Measurements from ENCODE around the gene THEM4.

Gene THEM4

DNA sequence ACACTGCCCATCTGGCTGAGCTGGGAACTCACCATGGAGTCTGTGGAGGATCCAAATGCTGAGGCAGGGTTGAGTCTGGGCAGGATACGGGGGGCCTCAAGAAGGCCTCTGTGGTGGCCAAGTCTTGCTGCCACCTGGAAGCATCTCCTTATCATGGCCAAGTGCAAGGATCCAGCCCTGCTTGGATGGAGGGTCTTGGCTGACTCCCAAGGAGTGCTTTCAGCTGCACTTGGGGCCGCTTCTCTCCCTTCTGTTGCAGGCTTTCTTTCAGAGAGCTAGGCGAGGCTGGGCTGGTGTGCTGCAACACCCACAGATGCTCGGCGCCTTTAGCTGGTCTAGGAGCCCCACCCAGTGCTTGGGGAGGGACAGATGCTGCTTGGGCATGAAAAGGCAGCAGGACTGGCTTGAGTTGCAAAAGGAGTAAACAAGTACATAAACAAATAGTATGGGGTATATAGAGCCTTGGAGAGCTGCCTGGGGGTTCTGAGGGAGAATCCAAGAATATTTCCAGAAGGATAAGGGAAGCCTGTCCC, 55.8 kb downstream of the THEM4 start, which contains the start of gene THEM5:
Gene THEM5, minus strand, starts transcription at position 302 of the 533 bp plus-strand sequence. Its CDS starts 147 bp downstream, at position 155.
- H3K36me3 ChIP-seq (ENCODE audit: insufficient read depth, low read length), result no peaks in the 10 kb centered on the region
- no peak within 1 kb of the TSS for H3K9ac ChIP-seq (ENCODE audit: low read depth, low read length)
- H3K4me1 ChIP-seq (ENCODE audit: insufficient read depth, low read length), result no peaks in the 10 kb centered on the region; the same call in 1 of the 2 replicates
- H3K9me3 ChIP-seq (ENCODE audit: control insufficient read depth, insufficient read depth, low read length), result no peaks in the 10 kb centered on the region

DNA sequence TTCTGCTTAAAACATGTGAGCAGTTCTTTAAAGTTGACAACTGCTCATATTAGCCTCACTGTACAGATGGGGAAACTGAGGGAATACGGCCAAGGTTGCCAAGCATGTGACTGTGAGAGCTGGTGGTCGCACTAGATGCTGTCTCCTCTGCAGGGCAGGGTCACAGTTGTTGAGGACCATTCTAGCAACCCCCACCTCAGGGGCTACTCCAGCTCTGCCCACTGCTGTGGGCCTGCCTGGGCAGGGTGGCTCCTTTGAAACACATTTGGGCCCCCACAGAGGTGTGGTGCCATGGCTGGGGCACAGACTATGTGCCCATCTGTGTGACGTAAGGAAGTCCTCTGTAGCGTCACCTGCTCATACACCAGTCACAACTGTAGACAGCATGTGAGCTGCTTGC, 56.6 kb downstream of the THEM4 start:
- no peaks in the 10 kb centered on the region; the same call in 1 of the 2 replicates for H3K4me1 ChIP-seq (ENCODE audit: insufficient read depth, low read length)
- no peaks in the 10 kb centered on the region for H3K9me3 ChIP-seq (ENCODE audit: control insufficient read depth, insufficient read depth, low read length)
- H3K36me3 ChIP-seq (ENCODE audit: insufficient read depth, low read length), result no peaks in the 10 kb centered on the region
- H3K9ac ChIP-seq (ENCODE audit: low read depth, low read length), result no peak overlapping the region

DNA sequence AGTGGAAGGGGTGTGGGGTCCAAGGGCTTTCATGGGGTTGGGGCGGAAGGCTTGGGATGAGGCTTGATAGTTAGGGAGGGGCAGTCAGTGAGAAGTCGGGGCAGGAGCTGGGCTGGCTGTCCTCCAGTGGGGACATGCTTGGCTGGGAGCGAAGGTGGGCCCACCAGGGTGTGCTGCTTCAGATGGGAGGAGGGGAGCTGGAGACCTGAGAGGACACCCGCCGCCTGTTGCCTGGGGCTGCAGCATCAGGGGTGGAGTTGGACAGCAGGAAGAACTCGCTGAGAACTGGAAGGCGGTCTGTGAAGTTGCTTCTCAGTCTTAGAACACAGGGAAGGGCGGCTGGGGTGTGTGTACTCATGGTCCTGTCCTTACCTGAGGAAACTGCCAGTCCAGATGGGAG, 57.4 kb downstream of the THEM4 start:
- H3K36me3 ChIP-seq (ENCODE audit: insufficient read depth, low read length), result no peaks in the 10 kb centered on the region
- peaks cover 3% of the 10 kb centered on the region; the same call in 1 of the 2 replicates for H3K4me1 ChIP-seq (ENCODE audit: insufficient read depth, low read length)
- no peak overlapping the region for H3K9ac ChIP-seq (ENCODE audit: low read depth, low read length)
- no peaks in the 10 kb centered on the region for H3K9me3 ChIP-seq (ENCODE audit: control insufficient read depth, insufficient read depth, low read length)

GRCh38 chr1:151849871-151850270, 59.4 kb downstream of the THEM4 start:
- no peak overlapping the region for H3K9ac ChIP-seq (ENCODE audit: low read depth, low read length)
- H3K36me3 ChIP-seq (ENCODE audit: insufficient read depth, low read length), result no peaks in the 10 kb centered on the region
- H3K9me3 ChIP-seq (ENCODE audit: control insufficient read depth, insufficient read depth, low read length), result no peaks in the 10 kb centered on the region

GRCh38 chr1:151849126-151849525, 60.2 kb downstream of the THEM4 start:
- no peak overlapping the region for H3K9ac ChIP-seq (ENCODE audit: low read depth, low read length)
- peaks cover 12% of the 10 kb centered on the region; the same call in 1 of the 2 replicates for H3K4me1 ChIP-seq (ENCODE audit: insufficient read depth, low read length)
- H3K36me3 ChIP-seq (ENCODE audit: insufficient read depth, low read length), result no peaks in the 10 kb centered on the region
- H3K9me3 ChIP-seq (ENCODE audit: control insufficient read depth, insufficient read depth, low read length), result no peaks in the 10 kb centered on the region

More at GRCh38 chr1:151849871-151850270, 59.4 kb downstream of the THEM4 start:
- peaks cover 12% of the 10 kb centered on the region; the same call in 1 of the 2 replicates for H3K4me1 ChIP-seq (ENCODE audit: insufficient read depth, low read length)

DNA sequence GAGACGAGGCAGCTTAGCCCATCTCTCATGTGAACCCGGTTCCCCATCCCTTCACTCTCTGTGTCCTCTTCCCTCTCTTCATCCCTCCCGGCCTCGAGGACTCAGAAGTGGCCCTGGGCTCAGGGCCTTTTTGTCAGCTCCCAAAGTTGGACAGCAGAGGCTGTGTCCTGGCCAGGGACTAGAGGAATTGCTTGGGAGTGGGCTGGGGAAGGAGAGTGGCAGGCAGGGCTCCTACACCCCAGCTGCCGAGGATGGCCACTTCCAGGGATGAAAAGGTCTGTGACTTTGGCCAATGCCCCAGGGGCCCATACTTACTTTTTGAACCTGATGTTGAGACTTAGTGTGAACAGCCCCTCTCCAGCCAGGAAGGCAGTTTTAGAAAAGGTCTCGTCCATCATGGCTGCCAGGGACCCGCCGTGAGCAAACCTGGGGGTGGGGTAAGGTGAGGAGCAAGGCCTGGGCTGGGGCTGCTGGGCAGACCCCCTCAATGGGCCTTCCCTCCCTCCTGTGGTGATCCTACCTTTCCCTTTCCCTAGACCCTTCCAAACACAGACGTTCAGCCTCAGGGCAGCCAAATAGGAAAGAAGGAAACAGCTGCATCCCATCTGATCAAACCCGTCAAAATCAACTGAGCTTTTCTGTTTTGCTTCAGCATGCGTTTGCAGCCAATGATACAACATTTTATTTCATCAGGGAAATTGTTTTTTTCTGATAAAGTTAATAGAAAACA, 61.3 kb downstream of the THEM4 start:
- Histone ChIP-seq H3K36me3 (ENCODE audit: insufficient read depth, low read length) (no peaks in the 10 kb centered on the region), H3K9me3 (ENCODE audit: control insufficient read depth, insufficient read depth, low read length) (no peaks in the 10 kb centered on the region), H3K9ac (ENCODE audit: low read depth, low read length) (no peak overlapping the region), H3K4me1 (ENCODE audit: insufficient read depth, low read length) (peaks cover 12% of the 10 kb centered on the region; the same call in 1 of the 2 replicates)

DNA sequence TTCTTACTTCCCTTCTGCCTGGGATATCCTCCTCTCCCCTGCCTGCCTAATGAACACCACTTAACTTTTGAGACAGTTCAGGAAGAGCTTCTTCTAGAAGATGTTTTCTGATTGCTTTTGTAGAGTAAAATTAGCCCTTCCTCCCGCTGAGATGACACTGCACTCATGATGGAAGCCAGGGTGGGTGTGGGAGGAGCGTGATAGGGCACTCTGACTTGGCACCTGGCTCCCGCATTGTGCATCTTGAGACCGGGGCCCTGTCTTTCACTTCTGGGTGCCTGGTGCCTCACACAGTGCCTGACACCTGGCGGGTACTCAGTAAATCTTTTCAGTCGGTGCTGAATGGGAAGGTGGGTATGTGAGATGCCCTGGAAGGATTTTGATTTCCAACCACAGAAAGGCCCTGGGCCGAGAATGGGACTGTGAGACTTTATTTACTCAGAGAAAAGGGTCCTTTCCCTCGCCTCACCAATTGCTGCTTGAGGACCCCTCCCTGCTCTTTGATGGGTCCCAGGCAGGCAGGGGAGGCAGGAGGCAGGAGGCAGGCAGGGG, 62.5 kb downstream of the THEM4 start:
- Histone ChIP-seq H3K4me1 (ENCODE audit: insufficient read depth, low read length) (peaks cover 12% of the 10 kb centered on the region; the same call in 1 of the 2 replicates), H3K9ac (ENCODE audit: low read depth, low read length) (no peak overlapping the region), H3K36me3 (ENCODE audit: insufficient read depth, low read length) (no peaks in the 10 kb centered on the region), H3K9me3 (ENCODE audit: control insufficient read depth, insufficient read depth, low read length) (no peaks in the 10 kb centered on the region)

DNA sequence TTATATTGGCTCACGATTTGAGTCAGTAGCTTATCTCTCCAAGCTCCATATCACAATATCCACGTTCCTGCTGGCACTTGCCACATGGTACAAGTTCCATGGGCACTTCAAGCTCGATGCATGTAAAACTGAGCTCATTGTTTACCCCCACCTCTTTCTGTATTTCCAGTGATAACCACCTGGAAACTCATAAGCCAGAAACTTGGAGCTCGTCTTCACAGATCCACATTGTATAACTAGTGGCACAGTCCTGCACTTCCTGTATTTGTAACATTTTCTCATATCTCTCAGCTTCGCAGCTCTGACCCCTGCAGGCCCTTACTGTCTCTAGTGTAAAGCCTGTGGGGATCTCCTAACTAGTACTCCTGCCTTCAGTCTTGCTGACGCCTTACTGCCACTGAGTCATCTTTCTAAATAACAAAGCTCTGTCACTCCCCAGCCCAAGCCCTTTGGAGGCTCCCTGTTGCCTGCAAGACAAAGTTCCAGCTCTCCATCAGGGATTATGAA, 63.2 kb downstream of the THEM4 start:
- Histone ChIP-seq H3K36me3 (ENCODE audit: insufficient read depth, low read length) (no peaks in the 10 kb centered on the region), H3K9ac (ENCODE audit: low read depth, low read length) (no peak overlapping the region), H3K4me1 (ENCODE audit: insufficient read depth, low read length) (peaks cover 12% of the 10 kb centered on the region; the same call in 1 of the 2 replicates), H3K9me3 (ENCODE audit: control insufficient read depth, insufficient read depth, low read length) (no peaks in the 10 kb centered on the region)

DNA sequence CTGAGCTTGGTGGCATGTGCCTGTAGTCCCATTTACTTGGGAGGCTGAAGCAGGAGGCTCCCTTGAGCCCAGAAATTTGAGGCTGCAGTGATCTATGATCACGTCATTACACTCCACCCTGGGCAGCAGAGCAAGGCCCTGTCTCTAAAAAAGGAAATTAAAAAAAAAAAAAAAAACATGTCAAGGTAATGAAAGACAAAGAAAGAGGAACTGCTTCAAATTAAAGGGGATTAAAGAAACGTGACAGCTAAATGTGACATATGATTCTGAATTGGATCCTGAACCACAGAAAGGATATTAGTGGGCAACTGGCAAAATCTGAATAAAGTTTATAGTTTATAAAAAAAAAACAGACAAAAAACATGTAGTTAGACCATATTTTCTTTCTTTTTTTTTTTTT, 65.9 kb downstream of the THEM4 start:
- H3K4me1 ChIP-seq (ENCODE audit: insufficient read depth, low read length), result peaks cover 18% of the 10 kb centered on the region
- H3K9me3 ChIP-seq (ENCODE audit: control insufficient read depth, insufficient read depth, low read length), result no peaks in the 10 kb centered on the region
- H3K36me3 ChIP-seq (ENCODE audit: insufficient read depth, low read length), result no peaks in the 10 kb centered on the region
- H3K9ac ChIP-seq (ENCODE audit: low read depth, low read length), result no peak overlapping the region

DNA sequence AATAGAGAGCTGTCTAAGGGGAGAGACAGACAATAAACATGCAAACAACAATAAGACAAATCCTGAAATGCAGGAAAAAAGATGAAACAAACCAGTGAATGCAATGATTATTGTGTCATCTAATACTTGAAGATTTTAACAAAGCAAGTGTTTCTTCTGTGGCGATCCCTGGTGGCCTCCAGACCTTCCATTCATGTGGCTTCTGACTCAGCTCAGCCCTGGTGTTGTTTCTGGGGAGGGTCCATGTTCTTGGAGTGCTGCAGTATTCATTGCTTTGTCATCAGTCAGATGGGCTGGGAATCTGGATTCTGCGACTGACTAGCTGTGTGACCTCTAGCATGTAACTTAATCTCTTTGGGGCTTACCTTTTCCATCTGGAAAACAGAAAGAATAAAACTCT, 68.2 kb downstream of the THEM4 start:
- H3K9ac ChIP-seq (ENCODE audit: low read depth, low read length), result no peak overlapping the region
- no peaks in the 10 kb centered on the region for H3K36me3 ChIP-seq (ENCODE audit: insufficient read depth, low read length)
- no peaks in the 10 kb centered on the region for H3K9me3 ChIP-seq (ENCODE audit: control insufficient read depth, insufficient read depth, low read length)
- H3K4me1 ChIP-seq (ENCODE audit: insufficient read depth, low read length), result peaks cover 21% of the 10 kb centered on the region

- Histone ChIP-seq H3K4me1 (ENCODE audit: insufficient read depth, low read length) (peaks cover 17% of the 10 kb centered on the region), H3K9me3 (ENCODE audit: control insufficient read depth, insufficient read depth, low read length) (no peaks in the 10 kb centered on the region), H3K36me3 (ENCODE audit: insufficient read depth, low read length) (no peaks in the 10 kb centered on the region), H3K9ac (ENCODE audit: low read depth, low read length) (peak overlapping the region; percentile 63)
These were observed 68.9 kb downstream of the THEM4 start for GRCh38 chr1:151840421-151840820.

DNA sequence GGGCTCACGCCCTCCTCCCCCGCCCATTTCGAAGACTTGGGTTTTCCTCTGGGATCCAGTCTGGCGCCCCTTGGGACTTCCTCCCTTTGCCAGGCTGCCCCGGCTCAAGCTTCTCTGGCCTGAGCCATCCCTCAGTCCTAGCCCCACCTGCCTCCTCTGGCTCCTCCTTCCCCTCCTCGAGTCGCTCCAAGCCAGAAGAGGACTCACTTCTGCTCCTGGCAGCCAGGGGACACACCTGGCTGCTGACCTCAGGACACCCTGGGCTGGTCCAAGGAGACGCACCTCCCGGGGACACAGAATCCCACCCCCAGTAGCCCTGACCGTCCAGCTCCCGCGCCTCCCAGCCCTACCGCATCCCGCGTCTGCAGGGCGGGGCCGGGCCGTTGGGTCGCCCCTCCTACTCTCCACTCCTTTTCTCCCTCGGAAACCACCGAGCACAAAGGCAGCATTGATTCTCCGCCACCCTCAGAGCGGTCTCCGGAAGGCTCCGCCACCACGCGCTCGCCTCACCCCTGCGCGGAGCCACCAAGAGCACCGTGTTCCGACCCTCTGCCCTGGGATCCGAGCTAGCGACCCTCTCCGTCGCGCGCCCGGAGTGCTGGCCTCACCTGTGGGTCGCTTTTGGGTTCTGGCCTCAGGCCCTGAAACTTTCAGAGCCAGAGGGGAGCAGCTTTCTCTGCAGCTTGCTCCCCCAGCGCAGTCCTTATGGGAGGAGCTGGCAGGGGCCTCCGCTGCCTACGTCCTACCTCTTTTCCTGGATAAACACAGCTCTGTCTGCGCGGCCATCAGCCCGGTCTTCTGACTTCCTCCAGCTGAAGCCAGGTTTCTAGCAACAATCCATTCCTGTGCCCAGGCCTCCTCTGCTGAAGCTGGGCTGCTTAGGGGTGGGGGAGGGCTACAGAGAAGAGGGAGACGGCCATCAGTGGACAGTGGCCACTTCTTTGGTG, 69.6 kb downstream of the THEM4 start, which contains the start of gene C2CD4D:
Gene C2CD4D, minus strand, starts transcription at position 364 of the 947 bp plus-strand sequence. CDS start 831 bp downstream, outside the sequence.
- H3K9ac ChIP-seq (ENCODE audit: low read depth, low read length), result peak within 1 kb of the TSS; percentile 63
- peaks cover 17% of the 10 kb centered on the region for H3K4me1 ChIP-seq (ENCODE audit: insufficient read depth, low read length)
- H3K36me3 ChIP-seq (ENCODE audit: insufficient read depth, low read length), result no peaks in the 10 kb centered on the region
- H3K9me3 ChIP-seq (ENCODE audit: control insufficient read depth, insufficient read depth, low read length), result no peaks in the 10 kb centered on the region

DNA sequence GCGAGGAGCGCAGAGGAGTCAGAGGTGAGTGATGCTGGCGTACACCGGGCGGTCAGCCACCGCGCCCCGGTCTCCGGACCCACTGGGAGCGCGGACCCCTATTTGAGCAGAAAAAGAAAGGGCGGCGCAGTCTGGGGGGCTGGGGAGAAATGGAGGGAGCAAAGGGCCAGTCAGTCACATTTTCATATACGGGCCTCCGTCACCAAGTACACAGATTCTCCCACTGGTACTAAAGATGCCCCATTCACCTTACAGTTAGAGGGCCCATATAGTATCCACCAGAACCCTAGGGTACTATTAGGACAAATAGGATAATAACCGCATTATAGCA, 70.3 kb downstream of the THEM4 start:
- H3K9ac ChIP-seq (ENCODE audit: low read depth, low read length), result peak overlapping the region; percentile 63
- no peaks in the 10 kb centered on the region for H3K9me3 ChIP-seq (ENCODE audit: control insufficient read depth, insufficient read depth, low read length)
- no peaks in the 10 kb centered on the region for H3K36me3 ChIP-seq (ENCODE audit: insufficient read depth, low read length)
- peaks cover 17% of the 10 kb centered on the region for H3K4me1 ChIP-seq (ENCODE audit: insufficient read depth, low read length)

Data from ES-I3 (cell line).